H1 (cell line): Measurements from ENCODE around the gene PPP1R1C. TPM values are rescaled to one million over a fixed set of nuclear protein-coding genes. Genes with fewer than 3 reads are reported as not detected.

Experiments
- CBX5 ChIP-seq: fragments of 300-800, 300-1000 bp; sonication (generic); IDR thresholded peaks from 2 replicates; pipeline ENCODE4 v1.7.1; 2016; ENCODE audit warnings: antibody characterized with exemption, low read length, low read depth
- NRF1 ChIP-seq: IDR thresholded peaks from 2 replicates; pipeline ENCODE4 v1.6.1; 2011; ENCODE audit warnings: mild to moderate bottlenecking, low read depth, low read length, improper control_type of control experiment
- POLR2AphosphoS5 ChIP-seq: IDR thresholded peaks from 2 replicates; pipeline ENCODE4 v1.6.1; 2011; ENCODE audit warnings: low read depth, low read length
- RAD21 ChIP-seq, 2 experiments: IDR thresholded peaks in 1 of 2; conservative IDR thresholded peaks in 1 of 2; 2 replicates each; pipeline ENCODE4 v1.6.1; 2011; ENCODE audit warnings: low read depth in 2 of 2, low read length in 2 of 2, improper control_type of control experiment in 1 of 2, inconsistent platforms in 1 of 2, mild to moderate bottlenecking in 1 of 2, moderate library complexity in 1 of 2
- RNF2 ChIP-seq: fragments of 200-900, 300-1000 bp; sonication (generic); IDR thresholded peaks from 2 replicates; pipeline ENCODE4 v1.7.1; 2016; ENCODE audit warnings: borderline replicate concordance, low read depth, mild to moderate bottlenecking, antibody characterized with exemption, low read length; ENCODE audit not compliant: poor library complexity, severe bottlenecking; ENCODE audit errors: missing control alignments
- RXRA ChIP-seq: IDR thresholded peaks from 2 replicates; pipeline ENCODE4 v1.6.1; 2011; ENCODE audit warnings: low read depth, mild to moderate bottlenecking, low read length, moderate library complexity; ENCODE audit not compliant: insufficient read depth
- SIX5 ChIP-seq: IDR thresholded peaks from 2 replicates; pipeline ENCODE4 v1.6.1; 2011; ENCODE audit warnings: mild to moderate bottlenecking, low read depth, low read length
- TCF12 ChIP-seq: IDR thresholded peaks from 2 replicates; pipeline ENCODE4 v1.6.1; 2011; ENCODE audit warnings: low read depth, mild to moderate bottlenecking, low read length
- polyA plus RNA-seq, 7 experiments: library from polyadenylated mRNA; depleted of rRNA in 3 of 7; stranded (reverse) in 5 of 7; unstranded in 2 of 7; fragments of >200 nt in 5 of 7; fragments of 200-250 nt in 2 of 7; gene quantifications; 1 replicate in 5 of 7; 2 replicates in 1 of 7; 4 replicates in 1 of 7; pipeline versions ENCODE4 v1.2.1 to v1.2.3, GENCODE V29; 2011 to 2013; ENCODE audit warnings: missing spikeins in 2 of 7, mixed read lengths in 2 of 7
- total RNA-seq: library from RNA; stranded (reverse); fragmentation: NEBNext Ultra II Directional; extraction: Animal tissue kit (Norgen Biotek cat#: 25700); gene quantifications from 2 replicates; pipeline ENCODE4 v1.2.1, GENCODE V29; 2021
- TF ChIP-seq, protein P1 (sequence below): fragments of 300-600 bp; sonication (generic); IDR thresholded peaks from 2 replicates; pipeline ENCODE4 v1.7.1; 2012; ENCODE audit warnings: low read length, moderate library complexity, mild to moderate bottlenecking, inconsistent platforms; ENCODE audit not compliant: insufficient replicate concordance

Gene PPP1R1C
- total and polyA plus RNA-seq, 2 of the 8 experiments (the other 6 are each of a cell fraction or from before 2014, with no cell fraction given), result 1.3 to 5.3 TPM

GRCh38 chr2:182142062-182142461, 156.4 kb downstream of the PPP1R1C start (continued):
- TF ChIP-seq, protein P1, sequence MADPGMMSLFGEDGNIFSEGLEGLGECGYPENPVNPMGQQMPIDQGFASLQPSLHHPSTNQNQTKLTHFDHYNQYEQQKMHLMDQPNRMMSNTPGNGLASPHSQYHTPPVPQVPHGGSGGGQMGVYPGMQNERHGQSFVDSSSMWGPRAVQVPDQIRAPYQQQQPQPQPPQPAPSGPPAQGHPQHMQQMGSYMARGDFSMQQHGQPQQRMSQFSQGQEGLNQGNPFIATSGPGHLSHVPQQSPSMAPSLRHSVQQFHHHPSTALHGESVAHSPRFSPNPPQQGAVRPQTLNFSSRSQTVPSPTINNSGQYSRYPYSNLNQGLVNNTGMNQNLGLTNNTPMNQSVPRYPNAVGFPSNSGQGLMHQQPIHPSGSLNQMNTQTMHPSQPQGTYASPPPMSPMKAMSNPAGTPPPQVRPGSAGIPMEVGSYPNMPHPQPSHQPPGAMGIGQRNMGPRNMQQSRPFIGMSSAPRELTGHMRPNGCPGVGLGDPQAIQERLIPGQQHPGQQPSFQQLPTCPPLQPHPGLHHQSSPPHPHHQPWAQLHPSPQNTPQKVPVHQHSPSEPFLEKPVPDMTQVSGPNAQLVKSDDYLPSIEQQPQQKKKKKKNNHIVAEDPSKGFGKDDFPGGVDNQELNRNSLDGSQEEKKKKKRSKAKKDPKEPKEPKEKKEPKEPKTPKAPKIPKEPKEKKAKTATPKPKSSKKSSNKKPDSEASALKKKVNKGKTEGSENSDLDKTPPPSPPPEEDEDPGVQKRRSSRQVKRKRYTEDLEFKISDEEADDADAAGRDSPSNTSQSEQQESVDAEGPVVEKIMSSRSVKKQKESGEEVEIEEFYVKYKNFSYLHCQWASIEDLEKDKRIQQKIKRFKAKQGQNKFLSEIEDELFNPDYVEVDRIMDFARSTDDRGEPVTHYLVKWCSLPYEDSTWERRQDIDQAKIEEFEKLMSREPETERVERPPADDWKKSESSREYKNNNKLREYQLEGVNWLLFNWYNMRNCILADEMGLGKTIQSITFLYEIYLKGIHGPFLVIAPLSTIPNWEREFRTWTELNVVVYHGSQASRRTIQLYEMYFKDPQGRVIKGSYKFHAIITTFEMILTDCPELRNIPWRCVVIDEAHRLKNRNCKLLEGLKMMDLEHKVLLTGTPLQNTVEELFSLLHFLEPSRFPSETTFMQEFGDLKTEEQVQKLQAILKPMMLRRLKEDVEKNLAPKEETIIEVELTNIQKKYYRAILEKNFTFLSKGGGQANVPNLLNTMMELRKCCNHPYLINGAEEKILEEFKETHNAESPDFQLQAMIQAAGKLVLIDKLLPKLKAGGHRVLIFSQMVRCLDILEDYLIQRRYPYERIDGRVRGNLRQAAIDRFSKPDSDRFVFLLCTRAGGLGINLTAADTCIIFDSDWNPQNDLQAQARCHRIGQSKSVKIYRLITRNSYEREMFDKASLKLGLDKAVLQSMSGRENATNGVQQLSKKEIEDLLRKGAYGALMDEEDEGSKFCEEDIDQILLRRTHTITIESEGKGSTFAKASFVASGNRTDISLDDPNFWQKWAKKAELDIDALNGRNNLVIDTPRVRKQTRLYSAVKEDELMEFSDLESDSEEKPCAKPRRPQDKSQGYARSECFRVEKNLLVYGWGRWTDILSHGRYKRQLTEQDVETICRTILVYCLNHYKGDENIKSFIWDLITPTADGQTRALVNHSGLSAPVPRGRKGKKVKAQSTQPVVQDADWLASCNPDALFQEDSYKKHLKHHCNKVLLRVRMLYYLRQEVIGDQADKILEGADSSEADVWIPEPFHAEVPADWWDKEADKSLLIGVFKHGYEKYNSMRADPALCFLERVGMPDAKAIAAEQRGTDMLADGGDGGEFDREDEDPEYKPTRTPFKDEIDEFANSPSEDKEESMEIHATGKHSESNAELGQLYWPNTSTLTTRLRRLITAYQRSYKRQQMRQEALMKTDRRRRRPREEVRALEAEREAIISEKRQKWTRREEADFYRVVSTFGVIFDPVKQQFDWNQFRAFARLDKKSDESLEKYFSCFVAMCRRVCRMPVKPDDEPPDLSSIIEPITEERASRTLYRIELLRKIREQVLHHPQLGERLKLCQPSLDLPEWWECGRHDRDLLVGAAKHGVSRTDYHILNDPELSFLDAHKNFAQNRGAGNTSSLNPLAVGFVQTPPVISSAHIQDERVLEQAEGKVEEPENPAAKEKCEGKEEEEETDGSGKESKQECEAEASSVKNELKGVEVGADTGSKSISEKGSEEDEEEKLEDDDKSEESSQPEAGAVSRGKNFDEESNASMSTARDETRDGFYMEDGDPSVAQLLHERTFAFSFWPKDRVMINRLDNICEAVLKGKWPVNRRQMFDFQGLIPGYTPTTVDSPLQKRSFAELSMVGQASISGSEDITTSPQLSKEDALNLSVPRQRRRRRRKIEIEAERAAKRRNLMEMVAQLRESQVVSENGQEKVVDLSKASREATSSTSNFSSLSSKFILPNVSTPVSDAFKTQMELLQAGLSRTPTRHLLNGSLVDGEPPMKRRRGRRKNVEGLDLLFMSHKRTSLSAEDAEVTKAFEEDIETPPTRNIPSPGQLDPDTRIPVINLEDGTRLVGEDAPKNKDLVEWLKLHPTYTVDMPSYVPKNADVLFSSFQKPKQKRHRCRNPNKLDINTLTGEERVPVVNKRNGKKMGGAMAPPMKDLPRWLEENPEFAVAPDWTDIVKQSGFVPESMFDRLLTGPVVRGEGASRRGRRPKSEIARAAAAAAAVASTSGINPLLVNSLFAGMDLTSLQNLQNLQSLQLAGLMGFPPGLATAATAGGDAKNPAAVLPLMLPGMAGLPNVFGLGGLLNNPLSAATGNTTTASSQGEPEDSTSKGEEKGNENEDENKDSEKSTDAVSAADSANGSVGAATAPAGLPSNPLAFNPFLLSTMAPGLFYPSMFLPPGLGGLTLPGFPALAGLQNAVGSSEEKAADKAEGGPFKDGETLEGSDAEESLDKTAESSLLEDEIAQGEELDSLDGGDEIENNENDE, result no peak
- no peak for TF ChIP-seq SIX5
- TF ChIP-seq POLR2AphosphoS5, result no peak
- TF ChIP-seq RXRA, result no peak
- no peak for TF ChIP-seq CBX5
- no peak for TF ChIP-seq NRF1
- TF ChIP-seq RAD21 (IDR thresholded peaks at IDR 0.05 in 1 of 2, conservative IDR thresholded peaks at IDR 0.05 in 1 of 2; ENCODE audit: low read depth in 2 of 2, low read length in 2 of 2), result no peak
- TF ChIP-seq TCF12, result no peak
- no peak for TF ChIP-seq RNF2
